GM21576 (cell line): ENCODE results near the gene WDR44.
"Not testable (repeated sequence)": the region's sequence is repeated elsewhere in the genome, so short reads cannot be mapped to it uniquely, and the experiment has no call there.

Source experiments
- ATAC-seq: cut with Tn5 transposase; IDR thresholded peaks from one replicate; pipeline ENCODE4 v1.9.1; 2021; ENCODE audit warnings: mild to moderate bottlenecking, moderate library complexity; ENCODE audit not compliant: unreplicated experiment

WDR44 gene

DNA sequence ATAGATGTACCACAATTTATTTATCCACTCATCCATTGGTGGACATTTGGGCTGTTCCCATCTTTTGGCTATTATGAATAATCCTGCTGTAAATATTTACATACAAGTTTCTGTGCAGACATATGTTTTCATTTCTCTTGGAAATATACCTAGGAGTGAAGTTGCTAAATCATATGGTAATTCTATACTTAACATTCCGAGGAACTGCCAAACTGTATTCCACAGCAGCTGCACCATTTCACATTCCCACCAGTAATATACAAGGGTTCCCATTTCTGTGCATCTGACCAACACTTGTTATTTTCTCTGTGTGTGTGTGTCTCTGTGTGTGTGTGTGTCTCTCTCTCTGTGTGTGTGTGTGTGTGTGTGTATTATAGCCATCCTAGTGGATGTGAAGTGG lies 134.3 kb downstream of the WDR44 start:
- no peak for ATAC-seq

DNA sequence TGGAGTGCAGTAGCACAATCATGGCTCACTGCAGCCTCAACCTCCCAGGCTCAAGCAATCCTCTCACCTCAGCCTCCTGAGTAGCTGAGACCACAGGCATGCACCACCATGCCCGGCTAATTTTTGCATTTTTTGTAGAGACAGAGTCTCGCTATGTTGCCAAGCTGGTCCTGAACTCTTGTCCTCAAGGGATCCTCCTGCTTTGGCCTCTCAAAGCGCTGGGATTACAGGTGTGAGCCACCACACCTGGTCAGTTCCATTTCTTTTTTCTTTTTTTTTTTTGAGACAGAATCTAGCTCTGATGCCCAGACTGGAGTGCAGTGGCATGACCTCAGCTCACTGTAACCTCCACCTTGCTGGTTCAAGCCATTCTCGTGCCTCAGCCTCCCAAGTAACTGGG lies 136.5 kb downstream of the WDR44 start:
- ATAC-seq: not testable (repeated sequence)

DNA sequence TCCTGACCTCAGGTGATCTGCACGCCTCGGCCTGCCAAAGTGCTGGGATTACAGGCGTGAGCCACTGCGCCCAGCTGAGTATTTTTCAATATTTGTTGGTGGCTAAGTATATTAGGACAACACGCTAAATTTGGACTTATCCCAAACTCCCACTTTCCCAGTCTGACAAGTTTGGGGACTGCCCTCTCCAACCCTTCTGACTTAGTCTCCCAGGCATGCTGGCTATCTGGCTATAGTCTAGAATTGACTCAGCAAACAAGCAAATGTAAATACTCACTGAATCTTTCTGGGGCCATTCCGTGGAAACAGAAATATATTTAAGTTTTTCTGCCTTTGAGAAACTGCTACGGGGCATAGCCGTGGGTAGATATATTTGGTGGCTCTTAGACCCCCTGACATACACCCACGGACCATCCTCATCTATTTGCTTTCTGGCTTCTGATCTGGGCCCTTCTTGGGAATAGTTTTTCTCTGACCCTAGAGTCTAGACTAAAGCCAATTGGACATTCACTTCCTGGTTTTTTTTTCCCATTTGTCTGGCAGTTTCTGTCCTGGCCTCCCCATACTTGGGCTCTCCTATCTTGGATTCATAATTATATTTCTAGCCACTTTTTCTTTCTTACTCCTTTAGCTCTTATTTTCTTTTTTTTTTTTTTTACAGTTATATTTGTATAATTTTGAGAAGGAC lies 138.5 kb downstream of the WDR44 start:
- no peak for ATAC-seq

DNA sequence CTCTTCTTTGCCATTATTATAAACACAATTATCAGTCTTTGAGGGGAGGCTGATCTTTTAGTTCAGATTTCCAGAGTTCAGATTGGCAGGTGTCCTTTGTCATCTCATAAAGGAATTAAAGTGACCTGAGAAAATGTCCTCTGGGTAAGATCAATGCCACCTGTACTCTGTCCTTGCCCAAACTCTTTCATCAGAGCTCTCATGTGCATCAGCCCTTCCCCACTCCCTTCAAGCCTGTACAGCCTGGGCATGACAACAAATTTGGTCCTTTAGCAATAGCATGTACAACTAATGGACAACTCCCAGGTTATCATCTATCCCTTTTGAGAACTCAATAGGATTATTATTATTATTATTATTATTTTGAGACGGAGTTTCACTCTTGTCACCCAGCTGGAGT lies 140.8 kb downstream of the WDR44 start:
- ATAC-seq: not testable (repeated sequence)

DNA sequence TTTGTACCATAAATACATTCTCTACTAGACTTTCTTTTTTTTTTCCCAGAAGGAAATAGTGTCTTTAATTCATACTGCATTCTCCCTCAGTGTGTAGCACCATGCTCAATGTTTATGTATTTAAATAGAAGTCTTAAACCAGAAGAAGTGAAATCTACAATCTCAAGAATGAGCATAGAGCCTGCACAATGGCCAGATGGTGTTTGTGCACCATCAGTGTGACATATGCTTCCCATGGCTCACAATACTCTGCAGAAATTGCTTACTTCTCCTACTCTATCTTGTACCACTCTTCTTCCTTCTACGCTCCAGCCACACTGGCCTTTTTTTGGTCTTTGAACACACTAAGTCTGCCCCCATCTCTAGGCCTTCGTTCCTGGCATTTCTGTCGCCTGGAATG lies 147.1 kb downstream of the WDR44 start:
- ATAC-seq: no peak

DNA sequence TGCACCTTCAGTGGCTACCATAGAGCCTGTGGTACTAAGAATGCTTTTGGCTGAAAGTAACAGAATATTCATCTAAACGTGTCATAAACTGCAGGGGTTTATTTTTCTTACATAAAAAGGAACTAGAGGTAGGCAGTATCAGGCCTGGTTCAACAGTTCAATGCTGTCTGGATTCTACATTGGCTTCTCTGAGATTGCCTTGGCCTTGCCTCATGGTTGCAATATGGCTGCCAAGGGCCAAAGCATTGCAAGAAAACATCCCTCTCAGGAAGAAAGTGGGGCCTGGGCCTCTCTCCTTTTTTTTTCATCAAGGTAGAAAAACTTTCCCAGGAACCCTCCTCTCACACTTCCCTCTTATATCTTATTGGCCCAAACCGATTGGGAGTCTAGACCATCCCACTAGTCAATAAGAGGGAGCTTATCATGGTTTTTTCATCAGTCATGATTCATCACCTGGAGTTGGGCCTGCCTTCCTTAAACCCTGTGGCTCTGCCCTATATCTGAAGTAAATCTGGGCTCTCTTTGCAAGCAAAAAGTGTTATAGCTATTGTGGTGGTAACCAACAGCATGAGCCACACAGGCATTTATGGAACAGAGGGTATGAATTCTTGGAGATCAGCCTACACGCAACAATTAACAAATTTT lies 147.9 kb downstream of the WDR44 start:
- no peak for ATAC-seq

DNA sequence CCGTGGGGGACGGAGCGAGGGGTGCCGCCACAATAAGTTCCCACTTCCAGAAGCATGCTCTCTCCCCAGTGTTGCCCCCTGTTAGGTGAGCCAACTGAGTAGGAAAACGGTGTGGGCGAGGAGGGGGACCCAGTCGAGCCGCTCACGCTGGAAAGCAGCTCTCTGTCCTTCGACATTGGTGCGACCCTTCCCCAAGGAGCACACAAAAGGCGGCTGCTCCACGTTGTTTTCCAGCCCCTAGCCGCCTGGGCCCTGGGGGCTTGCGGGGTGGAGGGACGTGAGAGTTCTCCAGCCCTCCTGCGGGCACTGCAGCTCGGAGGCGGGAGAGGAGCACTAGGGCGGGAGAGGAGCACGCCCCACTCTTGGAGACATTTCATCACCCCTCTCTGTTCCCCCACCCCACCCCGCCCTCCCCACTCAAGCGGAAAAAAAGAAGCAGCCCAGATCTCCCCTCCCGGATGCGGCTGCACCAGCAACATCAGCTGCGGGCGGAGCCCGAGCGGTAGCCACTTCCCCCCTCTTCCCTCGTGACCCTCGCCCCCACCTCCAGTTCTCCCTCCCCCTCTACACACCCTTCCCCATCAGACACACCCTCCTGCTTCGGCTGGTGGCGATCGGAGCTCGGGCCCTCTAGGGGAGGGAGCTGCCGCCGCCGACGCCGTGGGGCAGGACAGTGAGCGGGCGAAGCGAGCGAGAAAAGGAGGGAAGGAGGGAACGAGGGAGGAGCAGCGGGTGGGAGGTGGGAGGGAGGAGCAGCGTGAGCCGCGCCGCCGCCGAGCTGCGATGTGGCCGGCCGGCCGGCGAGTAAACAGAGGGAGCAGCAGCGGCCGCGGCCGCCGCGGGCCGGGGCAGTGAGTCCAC lies 149.4 kb downstream of the WDR44 start, which contains the start of gene DOCK11:
DOCK11 (plus strand) TSS at position 755 of the 861 bp plus-strand sequence. CDS start 157 bp downstream, outside the sequence.
- peak; percentile 53 for ATAC-seq

DNA sequence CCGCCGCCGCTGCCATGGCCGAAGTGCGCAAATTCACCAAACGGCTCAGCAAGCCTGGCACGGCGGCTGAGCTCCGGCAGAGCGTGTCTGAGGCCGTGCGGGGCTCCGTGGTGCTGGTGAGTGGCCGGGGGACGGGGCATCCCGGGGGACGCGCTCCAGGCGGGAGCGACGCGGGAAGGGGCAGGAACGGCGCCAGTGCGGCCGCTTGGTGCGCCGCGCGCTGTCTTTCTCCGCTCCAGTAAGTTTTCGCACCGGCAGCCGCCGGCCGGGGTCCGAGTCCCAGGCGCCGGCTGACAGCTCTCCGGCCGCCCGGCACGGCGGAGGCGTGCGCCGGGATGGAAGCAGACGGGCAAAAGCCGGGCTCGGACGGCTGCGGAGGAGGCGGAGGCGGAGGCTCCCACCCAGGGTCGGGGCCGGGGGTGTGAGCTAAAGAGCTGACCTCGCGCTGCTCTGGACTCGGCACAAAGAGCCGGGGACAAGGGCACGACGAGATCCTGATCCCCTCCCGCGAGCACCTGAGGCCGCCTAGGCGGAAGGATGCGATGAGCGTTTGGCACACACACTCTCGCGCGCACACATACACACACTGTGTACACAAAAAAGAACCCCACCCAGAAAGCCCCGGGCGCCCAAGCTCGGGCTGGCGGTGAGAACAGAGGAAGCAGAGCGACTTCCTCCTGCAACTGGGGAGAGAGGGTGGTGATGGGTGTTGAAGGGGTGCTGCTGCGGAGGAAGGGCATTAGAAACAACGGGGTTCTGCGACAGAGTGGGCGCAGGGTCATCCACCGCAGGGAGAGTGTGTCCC lies 150.3 kb downstream of the WDR44 start:
- peak; percentile 57 for ATAC-seq

DNA sequence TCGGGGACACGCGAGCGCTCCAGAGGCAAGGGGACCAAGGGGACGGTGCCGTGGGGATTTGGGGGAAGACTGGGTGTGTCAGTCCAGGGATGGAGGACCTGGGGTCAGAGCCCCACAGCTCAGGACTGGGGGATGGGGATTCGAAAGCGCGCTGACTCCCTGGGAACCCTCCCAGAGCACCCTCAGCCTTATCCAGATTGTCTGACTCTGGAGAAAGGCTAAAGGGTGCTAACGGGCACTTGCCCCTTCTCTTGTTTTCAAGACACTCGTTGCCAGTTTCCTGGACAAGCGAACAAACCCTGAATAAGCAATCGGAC lies 150.8 kb downstream of the WDR44 start:
- peak; percentile 13 for ATAC-seq

DNA sequence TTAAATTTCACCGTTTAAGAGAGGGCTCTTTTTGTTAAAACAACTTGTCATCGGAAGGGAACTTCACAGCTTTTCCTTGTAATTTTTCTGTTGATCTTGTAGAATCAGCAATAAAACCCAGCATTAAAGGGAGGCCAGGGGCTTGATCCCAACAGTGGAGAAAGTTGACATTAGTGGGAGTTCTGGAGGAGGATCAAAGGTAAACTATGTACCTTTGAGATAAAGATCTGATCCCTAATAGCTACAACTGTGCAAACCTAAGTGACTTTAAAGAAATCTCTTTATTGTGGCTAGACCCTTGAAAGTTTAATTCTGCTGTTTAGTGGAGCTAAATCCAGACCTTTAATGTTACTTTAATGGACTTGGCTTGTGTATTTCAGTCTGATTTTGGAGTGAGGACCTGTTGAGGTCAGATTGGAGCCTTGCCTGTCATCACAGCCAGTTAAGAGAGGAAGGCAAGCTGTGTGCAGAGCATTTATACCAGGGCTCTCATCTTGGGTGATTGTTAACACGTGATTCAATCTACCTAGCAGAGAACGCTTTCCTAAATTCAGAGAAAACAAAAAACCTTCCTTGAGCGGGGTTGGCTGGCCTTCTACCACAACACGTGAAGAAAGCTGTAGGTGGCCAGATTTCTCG lies 151.4 kb downstream of the WDR44 start:
- no peak for ATAC-seq

DNA sequence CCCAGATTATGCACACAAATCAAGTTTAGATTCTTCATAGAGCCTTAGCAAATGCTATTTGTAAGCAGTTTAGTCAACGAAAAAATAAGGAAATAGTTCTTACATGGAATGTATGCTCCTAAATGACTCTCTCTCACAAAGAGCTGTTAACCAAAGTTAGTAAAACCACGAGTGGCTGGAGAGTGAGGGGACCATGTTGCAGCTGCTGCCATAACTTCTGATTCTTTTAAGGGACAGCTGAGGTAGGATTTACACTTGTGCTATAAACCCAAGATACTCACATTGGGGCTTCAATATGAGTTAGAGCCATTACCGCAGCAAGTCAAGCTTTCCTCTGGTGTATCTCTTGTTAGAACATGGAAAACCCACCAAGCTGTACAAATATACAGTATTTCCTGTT lies 152.4 kb downstream of the WDR44 start:
- ATAC-seq: no peak

DNA sequence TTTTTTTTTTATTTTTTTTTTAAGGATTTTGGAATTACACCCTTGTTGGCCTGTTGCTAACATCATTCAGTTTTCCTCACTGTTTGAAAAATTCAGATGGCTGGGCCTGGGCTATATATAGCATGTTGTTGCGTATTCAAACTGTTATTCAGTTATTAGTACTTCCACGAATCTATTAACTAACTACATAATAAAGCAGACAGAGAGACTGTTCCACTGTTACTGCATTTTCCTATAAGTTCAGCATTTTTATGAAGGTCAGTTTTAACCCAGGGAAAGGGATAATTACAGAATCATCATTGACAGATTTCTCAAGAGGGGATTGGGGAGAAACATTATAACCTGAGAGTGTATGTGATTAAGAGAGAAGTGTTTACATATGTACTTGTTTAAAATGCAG lies 152.8 kb downstream of the WDR44 start:
- no peak for ATAC-seq

DNA sequence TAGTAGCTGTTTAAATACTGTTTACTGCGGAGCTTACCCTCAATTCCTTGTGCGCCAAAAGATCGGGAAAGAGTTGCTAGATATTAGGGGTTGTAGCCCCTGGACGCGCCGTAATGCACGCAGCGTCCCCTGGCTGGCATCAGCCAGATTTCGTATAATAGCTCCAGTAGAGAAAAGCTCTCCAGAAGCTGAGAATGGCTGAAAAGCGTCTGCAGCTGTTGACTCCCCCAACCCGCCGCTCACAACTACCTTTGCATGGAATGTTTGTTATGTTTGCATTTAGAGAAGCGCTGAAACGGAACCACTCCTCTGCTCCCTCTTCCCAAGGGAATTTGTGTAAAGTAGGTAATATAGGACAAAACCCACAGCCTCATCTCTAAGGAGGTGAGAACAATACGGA lies 153.4 kb downstream of the WDR44 start:
- no peak for ATAC-seq
